ENCODE data around the gene FOXL2NB.
A peak's percentile ranks its signal among the peaks of the same experiment; 100 is the strongest.
"Not testable (repeated sequence)": the region's sequence is repeated elsewhere in the genome, so short reads cannot be mapped to it uniquely, and the experiment has no call there.

Gene FOXL2NB

DNA sequence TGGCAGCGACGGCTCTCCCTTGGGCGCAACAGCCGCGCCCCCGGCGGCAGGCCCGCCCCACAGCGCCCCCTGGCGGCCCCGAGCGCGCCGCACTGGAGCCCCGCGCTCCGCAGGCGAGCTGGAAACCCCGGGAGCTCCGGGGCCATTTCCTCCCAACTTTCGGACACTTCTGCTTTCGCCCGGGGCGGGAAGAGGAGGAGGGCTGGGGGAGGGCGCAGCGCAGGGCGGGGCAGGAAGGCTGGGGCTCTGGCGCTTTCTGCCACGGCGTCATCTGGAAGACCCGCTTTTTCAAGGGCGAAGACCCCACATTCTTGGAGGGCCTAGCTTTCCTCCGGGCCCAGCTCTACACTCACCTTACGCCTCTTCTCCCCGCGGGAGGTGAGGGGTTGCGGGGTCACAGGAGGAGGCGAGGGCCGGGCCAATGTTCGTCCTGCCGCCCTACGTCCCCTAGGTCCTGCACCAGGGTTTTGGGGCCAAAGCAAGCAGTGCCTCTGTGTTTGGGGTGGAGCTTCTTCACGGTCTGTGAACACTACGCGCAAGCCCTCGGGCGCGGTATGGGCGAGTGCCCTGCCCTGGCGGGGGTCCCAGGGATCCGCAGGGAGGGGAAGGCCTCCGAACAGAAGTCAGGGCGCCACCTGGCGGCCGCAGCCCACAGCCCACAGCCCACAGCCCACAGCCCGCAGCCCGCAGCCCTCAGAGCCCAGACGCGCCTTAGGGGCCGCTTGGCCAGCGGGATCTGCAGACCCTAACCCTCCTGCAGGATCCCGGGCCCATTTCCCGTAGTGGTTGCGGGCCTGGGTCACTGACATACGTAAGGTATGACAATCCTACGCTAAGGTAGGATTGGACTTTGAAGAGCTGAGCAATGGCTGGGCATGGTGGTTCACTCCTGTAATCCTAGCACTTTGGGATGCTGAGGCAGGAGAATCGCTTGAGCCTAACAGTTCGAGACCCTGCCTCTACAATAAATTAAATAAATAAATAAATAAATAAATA lies 31.2 kb upstream of the FOXL2NB start:
- DNase-seq (ENCODE audit: low read depth): peak; percentile 89
- peak overlapping the region; percentile 71 for H3K4me3 ChIP-seq (ENCODE audit: low read depth, low read length)
- TF ChIP-seq CTCF (IDR thresholded peaks at IDR 0.05; ENCODE audit: control insufficient read depth, extremely low read depth, insufficient read depth): peak; percentile 93

GRCh38 chr3:138916824-138917223 lies 30.2 kb upstream of the FOXL2NB start:
- no peak for TF ChIP-seq CTCF (IDR thresholded peaks at IDR 0.05; ENCODE audit: control insufficient read depth, extremely low read depth, insufficient read depth)
- 0 out of 2 replicates have a peak overlapping the region, but pooled peaks have one; percentile 18 for H3K4me3 ChIP-seq (ENCODE audit: low read depth, low read length)
- peak; percentile 88 for DNase-seq (ENCODE audit: low read depth)

GRCh38 chr3:138919325-138919724 lies 27.7 kb upstream of the FOXL2NB start:
- DNase-seq (ENCODE audit: low read depth): no peak
- H3K4me3 ChIP-seq (ENCODE audit: low read depth, low read length): no peak overlapping the region
- no peak for TF ChIP-seq CTCF (IDR thresholded peaks at IDR 0.05; ENCODE audit: control insufficient read depth, extremely low read depth, insufficient read depth)

- no peak for TF ChIP-seq CTCF (IDR thresholded peaks at IDR 0.05; ENCODE audit: control insufficient read depth, extremely low read depth, insufficient read depth)
- H3K4me3 ChIP-seq (ENCODE audit: low read depth, low read length): no peak overlapping the region
- no peak for DNase-seq (ENCODE audit: low read depth)
These were observed 25.4 kb upstream of the FOXL2NB start for GRCh38 chr3:138921316-138922292.

DNA sequence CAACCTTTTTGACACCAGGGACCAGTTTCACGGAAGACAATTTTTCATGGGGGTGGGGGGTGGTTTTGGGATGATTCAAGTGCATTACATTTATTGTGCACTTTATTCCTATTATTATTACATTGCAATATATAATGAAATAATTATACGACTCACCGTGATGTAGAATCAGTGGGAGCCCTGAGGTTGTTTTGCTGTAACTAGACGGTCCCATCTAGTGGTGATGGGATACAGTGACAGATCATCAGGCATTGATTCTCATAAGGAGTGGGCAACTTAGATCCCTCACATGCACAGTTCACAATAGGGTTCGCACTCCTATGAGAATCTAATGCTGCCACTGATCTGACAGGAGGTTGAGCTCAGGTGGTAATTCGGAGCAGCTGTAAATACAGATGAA lies 24.6 kb upstream of the FOXL2NB start:
- DNase-seq (ENCODE audit: low read depth): not testable (repeated sequence)

DNA sequence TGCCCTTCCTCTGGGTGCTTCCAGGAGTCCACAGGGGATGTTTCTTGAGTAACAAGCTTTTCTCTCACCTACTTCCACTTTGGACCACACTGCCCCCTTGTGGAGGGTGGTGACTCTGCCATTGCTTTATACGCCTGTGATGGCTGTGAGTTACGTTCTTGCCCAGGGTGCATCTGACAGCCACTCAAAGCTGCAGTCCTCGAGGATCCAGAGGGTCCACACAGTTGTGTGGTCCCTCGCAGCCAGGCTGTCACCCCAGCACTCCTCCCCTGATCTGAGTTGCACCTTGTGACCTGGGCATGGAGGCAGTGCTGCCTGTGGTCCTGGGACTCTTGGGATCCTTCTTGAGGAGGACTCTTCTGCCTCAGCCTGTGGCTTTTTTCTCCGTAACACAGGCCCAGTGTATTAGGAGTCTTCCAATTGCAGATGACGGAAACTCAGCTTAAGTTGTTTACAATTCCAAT lies 23.5 kb upstream of the FOXL2NB start:
- peak; percentile 98 for TF ChIP-seq CTCF (IDR thresholded peaks at IDR 0.05; ENCODE audit: control insufficient read depth, extremely low read depth, insufficient read depth)
- DNase-seq (ENCODE audit: low read depth): peak; percentile 64
- no peak overlapping the region for H3K4me3 ChIP-seq (ENCODE audit: low read depth, low read length)

More for the DNA sequence above, 24.6 kb upstream of the FOXL2NB start:
- H3K4me3 ChIP-seq (ENCODE audit: low read depth, low read length): not testable (repeated sequence)

Measured in LNCaP clone FGC (cell line).